Effector memory CD8-positive, alpha-beta T cell (primary cell): Measurements from ENCODE around the gene GRAMD4.
A peak's percentile ranks its signal among the peaks of the same experiment; 100 is the strongest.

ENCODE experiments used
- ATAC-seq: fragments of 150-1000 bp; cut with Tn5 transposase; replicated peaks from 2 replicates; pipeline ENCODE4 v1.10.0; 2021; ENCODE audit warnings: mild to moderate bottlenecking, moderate library complexity
- DNase-seq, 3 experiments: peaks; one replicate each; pipeline ENCODE4 v3.0.0; 2021
- H3K27ac Mint-ChIP-seq, 2 donors: one replicate each; pipeline ENCODE4 v1.8.0; 2022; ENCODE audit warnings: mild to moderate bottlenecking in 2 of 2, mixed read lengths in 2 of 2, moderate library complexity in 2 of 2
- H3K27me3 Mint-ChIP-seq, 2 donors: one replicate each; pipeline ENCODE4 v1.8.0; 2022; ENCODE audit warnings: mixed read lengths in 2 of 2
- H3K36me3 Mint-ChIP-seq: one replicate; pipeline ENCODE4 v1.8.0; 2022; ENCODE audit warnings: mild to moderate bottlenecking, moderate library complexity, mixed read lengths; ENCODE audit not compliant: insufficient read depth
- H3K4me1 Mint-ChIP-seq, 2 donors: one replicate each; pipeline ENCODE4 v1.8.0; 2022; ENCODE audit warnings: low read depth in 2 of 2, mixed read lengths in 2 of 2
- H3K4me3 Mint-ChIP-seq, 2 donors: one replicate each; pipeline ENCODE4 v1.8.0; 2022; ENCODE audit warnings: mild to moderate bottlenecking in 2 of 2, mixed read lengths in 2 of 2, moderate library complexity in 2 of 2
- H3K9me3 Mint-ChIP-seq, 2 donors: one replicate each; pipeline ENCODE4 v1.8.0; 2022; ENCODE audit warnings: mixed read lengths in 2 of 2

Gene GRAMD4

GRCh38 chr22:46578251-46578823 lies 41.8 kb upstream of the GRAMD4 start:
- Mint-ChIP-seq H3K4me1 (peaks cover 40 to 48% of the 10 kb centered on the region in 2 donors), H3K27ac (peak overlapping the region in 1 of 2 donors; percentile 92), H3K4me3 (peak overlapping the region; percentile 91 to 92), H3K27me3 (no peaks in the 10 kb centered on the region), H3K9me3 (no peaks in the 10 kb centered on the region), H3K36me3 (peaks cover 18% of the 10 kb centered on the region)
- DNase-seq: no peak
- ATAC-seq: no peak

GRCh38 chr22:46578824-46579561 lies 41.2 kb upstream of the GRAMD4 start:
- no peak for ATAC-seq
- no peak for DNase-seq
- no peaks in the 10 kb centered on the region for H3K9me3 Mint-ChIP-seq
- peak overlapping the region; percentile 91 to 92 for H3K4me3 Mint-ChIP-seq
- no peaks in the 10 kb centered on the region for H3K27me3 Mint-ChIP-seq
- peaks cover 18% of the 10 kb centered on the region for H3K36me3 Mint-ChIP-seq
- peaks cover 40 to 48% of the 10 kb centered on the region in 2 donors for H3K4me1 Mint-ChIP-seq
- H3K27ac Mint-ChIP-seq: peak overlapping the region in 1 of 2 donors; percentile 46

- Mint-ChIP-seq H3K27me3 (no peaks in the 10 kb centered on the region), H3K9me3 (no peaks in the 10 kb centered on the region), H3K4me3 (peak overlapping the region; percentile 91 to 92), H3K27ac (no peak overlapping the region), H3K36me3 (peaks cover 18% of the 10 kb centered on the region), H3K4me1 (peaks cover 40 to 47% of the 10 kb centered on the region in 2 donors)
- DNase-seq (no peak), ATAC-seq (no peak)
Measured at GRCh38 chr22:46579751-46580449, 40.3 kb upstream of the GRAMD4 start.

GRCh38 chr22:46580940-46581537 lies 39.1 kb upstream of the GRAMD4 start:
- no peak overlapping the region for H3K4me3 Mint-ChIP-seq
- no peaks in the 10 kb centered on the region for H3K27me3 Mint-ChIP-seq
- H3K9me3 Mint-ChIP-seq: no peaks in the 10 kb centered on the region
- DNase-seq: no peak
- H3K36me3 Mint-ChIP-seq: peaks cover 10% of the 10 kb centered on the region
- H3K4me1 Mint-ChIP-seq: peaks cover 32 to 39% of the 10 kb centered on the region in 2 donors
- H3K27ac Mint-ChIP-seq: peak overlapping the region in 1 of 2 donors; percentile 63
- no peak for ATAC-seq

GRCh38 chr22:46581538-46582244 lies 38.5 kb upstream of the GRAMD4 start:
- Mint-ChIP-seq H3K36me3 (peaks cover 6% of the 10 kb centered on the region), H3K4me1 (peaks cover 29 to 36% of the 10 kb centered on the region in 2 donors), H3K9me3 (no peaks in the 10 kb centered on the region), H3K27me3 (no peaks in the 10 kb centered on the region), H3K27ac (peak overlapping the region in 1 of 2 donors; percentile 63), H3K4me3 (no peak overlapping the region)
- ATAC-seq (no peak), DNase-seq (no peak)

GRCh38 chr22:46582281-46582933 lies 37.8 kb upstream of the GRAMD4 start:
- H3K27ac Mint-ChIP-seq: no peak overlapping the region
- H3K9me3 Mint-ChIP-seq: no peaks in the 10 kb centered on the region
- DNase-seq (no peak), ATAC-seq (no peak)
- H3K27me3 Mint-ChIP-seq: no peaks in the 10 kb centered on the region
- no peak overlapping the region for H3K4me3 Mint-ChIP-seq
- peaks cover 37 to 42% of the 10 kb centered on the region in 2 donors for H3K4me1 Mint-ChIP-seq
- H3K36me3 Mint-ChIP-seq: peaks cover 6% of the 10 kb centered on the region

GRCh38 chr22:46583571-46583970 lies 36.6 kb upstream of the GRAMD4 start:
- ATAC-seq: no peak
- no peak for DNase-seq
- Mint-ChIP-seq H3K27ac (no peak overlapping the region), H3K36me3 (no peaks in the 10 kb centered on the region), H3K4me3 (no peak overlapping the region), H3K27me3 (no peaks in the 10 kb centered on the region), H3K4me1 (peaks cover 37 to 39% of the 10 kb centered on the region in 2 donors), H3K9me3 (no peaks in the 10 kb centered on the region)

GRCh38 chr22:46584081-46584921 lies 35.9 kb upstream of the GRAMD4 start:
- Mint-ChIP-seq H3K9me3 (no peaks in the 10 kb centered on the region), H3K36me3 (no peaks in the 10 kb centered on the region), H3K4me1 (peaks cover 30 to 33% of the 10 kb centered on the region in 2 donors), H3K27ac (no peak overlapping the region), H3K4me3 (no peak overlapping the region), H3K27me3 (no peaks in the 10 kb centered on the region)
- no peak for DNase-seq
- ATAC-seq: no peak

- Mint-ChIP-seq H3K4me3 (no peak overlapping the region), H3K4me1 (peaks cover 18 to 30% of the 10 kb centered on the region in 2 donors), H3K27me3 (no peaks in the 10 kb centered on the region), H3K36me3 (peaks cover 3% of the 10 kb centered on the region), H3K27ac (no peak overlapping the region), H3K9me3 (no peaks in the 10 kb centered on the region)
- no peak for ATAC-seq
- DNase-seq: no peak
Measured at GRCh38 chr22:46585340-46586122, 34.7 kb upstream of the GRAMD4 start.

- peak overlapping the region in 1 of 2 donors; percentile 90 for H3K27ac Mint-ChIP-seq
Measured at GRCh38 chr22:46586123-46586519, 34.1 kb upstream of the GRAMD4 start.

GRCh38 chr22:46586531-46587011 lies 33.6 kb upstream of the GRAMD4 start:
- ATAC-seq (no peak), DNase-seq (no peak)
- H3K4me1 Mint-ChIP-seq: peaks cover 14 to 25% of the 10 kb centered on the region in 2 donors
- peak overlapping the region; percentile 79 to 90 for H3K27ac Mint-ChIP-seq
- H3K4me3 Mint-ChIP-seq: peak overlapping the region; percentile 69 to 79
- H3K27me3 Mint-ChIP-seq: no peaks in the 10 kb centered on the region
- H3K9me3 Mint-ChIP-seq: no peaks in the 10 kb centered on the region
- H3K36me3 Mint-ChIP-seq: peaks cover 3% of the 10 kb centered on the region

More at GRCh38 chr22:46586123-46586519, 34.1 kb upstream of the GRAMD4 start:
- peaks cover 3% of the 10 kb centered on the region for H3K36me3 Mint-ChIP-seq
- H3K27me3 Mint-ChIP-seq: no peaks in the 10 kb centered on the region
- DNase-seq (no peak), ATAC-seq (no peak)
- H3K9me3 Mint-ChIP-seq: no peaks in the 10 kb centered on the region
- no peak overlapping the region for H3K4me3 Mint-ChIP-seq
- peaks cover 18 to 30% of the 10 kb centered on the region in 2 donors for H3K4me1 Mint-ChIP-seq
